HL-60/S4 treated with phorbol 12-myristate 13-acetate at 8.2 ng/mL for 4 days and 3 days (cell line): Measurements from ENCODE around the gene BST1.

Experiments
- in situ Hi-C: fragments of 300-500 bp; cut with MboI; formaldehyde crosslinking; loops from 2 replicates; pipeline ENCODE4 v1.15.0; 2022; ENCODE audit warnings: low sequenced_read_pairs

The BST1 gene

DNA sequence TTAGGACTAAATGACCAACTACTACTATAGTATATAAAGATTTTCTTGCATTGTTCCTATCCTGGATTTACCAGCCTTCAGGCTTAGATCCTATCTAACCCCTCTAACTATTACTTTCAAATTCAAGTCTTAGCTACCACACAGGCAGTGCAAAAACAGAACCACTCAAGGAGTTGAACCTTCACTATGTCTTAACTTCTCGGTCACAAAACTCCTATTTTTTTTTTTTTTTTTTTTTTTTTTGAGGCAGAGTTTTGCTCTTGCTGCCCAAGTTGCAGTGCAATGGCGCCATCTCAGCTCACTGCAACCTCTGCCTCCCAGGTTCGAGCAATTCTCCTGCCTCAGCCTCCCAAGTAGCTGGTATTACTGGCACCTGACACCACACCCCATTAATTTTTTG is 27.5 kb upstream of the BST1 start:
- in situ Hi-C loops: no loop called here

DNA sequence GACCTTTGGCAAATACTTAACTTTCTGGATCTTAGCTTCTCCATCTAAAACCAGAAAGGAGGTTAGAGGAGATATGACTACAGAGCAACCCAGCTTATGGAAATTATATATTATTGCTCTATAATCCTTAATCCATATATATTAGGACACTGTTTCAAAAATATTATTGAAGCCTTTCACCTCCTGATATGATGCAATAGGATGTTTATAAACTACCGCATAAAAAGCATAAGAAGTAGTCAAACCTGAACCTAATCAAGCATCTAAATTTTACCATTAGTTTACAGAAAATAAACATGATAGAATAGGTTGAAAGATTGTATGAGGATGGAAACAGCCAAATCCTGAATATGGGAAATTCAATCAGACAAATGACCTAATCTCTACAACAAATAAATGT is 26.8 kb upstream of the BST1 start:
- in situ Hi-C loops: no loop called here

DNA sequence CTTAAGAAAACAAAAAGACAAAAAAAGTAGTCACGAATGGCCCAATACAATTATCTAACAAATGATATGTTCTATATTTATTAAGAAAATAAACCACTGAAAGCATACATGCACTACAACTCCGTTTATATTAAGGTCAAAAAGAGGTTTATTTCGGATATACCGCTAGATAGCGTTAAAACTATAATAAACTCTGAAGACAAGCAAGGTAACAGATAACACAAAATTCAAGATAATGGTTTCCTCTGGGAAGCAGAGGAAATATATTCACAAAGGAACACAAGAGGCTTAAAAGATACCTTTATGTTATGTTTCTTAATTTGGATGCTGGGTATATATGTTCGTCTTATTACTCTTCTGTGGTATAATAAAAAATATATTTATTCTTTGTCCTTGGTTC is 26.0 kb upstream of the BST1 start:
- in situ Hi-C loops: no loop called here

DNA sequence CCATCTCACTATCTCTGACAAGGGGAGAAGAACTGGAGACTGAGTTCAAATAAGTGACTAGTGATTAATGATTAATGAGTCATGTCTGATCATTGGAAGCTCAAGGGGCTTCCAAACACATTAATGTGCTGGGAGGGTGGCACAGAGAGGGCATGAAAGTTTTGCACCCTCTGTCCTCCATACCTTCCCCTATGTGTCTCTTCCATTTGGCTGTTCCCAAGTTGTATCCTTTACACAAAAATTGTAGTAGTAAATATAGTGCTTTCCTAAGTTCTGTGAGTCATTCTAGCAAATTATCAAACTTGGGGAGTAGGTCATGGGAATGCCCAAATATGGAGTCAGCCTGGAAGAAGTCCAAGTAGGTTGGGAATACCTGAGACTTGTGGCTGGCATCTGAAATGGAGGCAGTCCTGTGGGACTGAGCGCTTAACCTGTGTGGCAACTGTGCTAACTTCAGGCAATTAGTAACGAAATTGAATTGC is 25.3 kb upstream of the BST1 start:
- in situ Hi-C loops: no loop called here

DNA sequence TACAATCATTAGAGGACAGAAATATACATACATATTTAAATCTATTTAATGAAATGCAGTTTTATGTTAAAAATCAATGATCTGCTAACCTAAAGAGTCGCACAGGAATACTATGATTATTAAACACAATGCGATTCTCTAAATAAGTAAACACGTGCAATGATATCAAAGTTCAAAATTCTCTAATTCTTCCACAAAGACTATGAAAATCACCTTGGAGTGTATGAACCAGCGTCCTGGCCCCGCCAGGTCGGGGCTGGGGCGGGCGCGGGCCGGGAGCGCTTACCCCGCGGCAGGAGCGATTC is 21.8 kb upstream of the BST1 start:
- in situ Hi-C loops: no loop called here

DNA sequence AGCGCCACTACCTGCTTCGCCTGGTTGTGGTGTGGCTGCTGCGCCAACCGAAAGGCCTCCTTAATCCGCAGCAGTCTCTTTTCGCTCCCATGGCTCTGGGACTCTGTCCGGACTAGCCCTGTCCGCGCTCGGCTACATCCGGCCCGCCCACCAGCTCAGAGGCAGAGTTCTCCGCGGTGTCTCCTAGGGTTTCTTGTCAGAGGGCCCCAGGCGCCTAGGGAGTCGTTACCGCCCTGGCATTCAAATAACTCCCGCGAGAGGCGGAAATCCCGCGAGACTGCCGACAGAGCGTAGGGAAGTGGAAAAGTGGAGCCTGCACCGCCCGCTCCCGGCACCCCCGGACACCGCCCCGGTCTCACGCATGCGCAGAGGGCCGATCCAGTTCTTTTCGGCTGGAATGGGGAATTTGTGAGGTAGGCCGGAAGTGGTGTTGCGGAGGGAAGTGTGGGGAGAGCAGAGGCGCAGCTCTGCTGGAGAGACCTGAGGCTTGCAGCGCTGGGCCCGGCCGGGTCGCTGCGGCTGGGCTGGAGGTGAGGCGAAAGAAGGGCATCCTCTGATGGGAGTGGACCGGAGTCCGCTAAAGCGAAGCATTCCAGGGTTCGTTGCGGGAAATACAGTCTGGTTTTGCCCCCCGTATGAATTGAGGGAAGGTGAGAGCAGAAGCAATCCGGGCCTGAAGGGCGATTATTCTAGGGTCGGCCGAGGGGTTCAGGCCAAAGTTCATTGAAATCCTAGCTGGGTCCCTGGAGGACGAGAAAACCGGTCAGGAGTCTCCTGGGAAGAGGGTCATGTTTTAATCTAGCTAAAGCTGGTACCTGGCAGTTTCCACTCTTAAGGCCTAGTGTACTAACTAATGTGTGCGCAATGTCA is 21.3 kb upstream of the BST1 start, which contains the start of gene FAM200B:
FAM200B (plus strand) TSS at position 456 of the 870 bp plus-strand sequence. CDS start 5,151 bp downstream, outside the sequence.
- in situ Hi-C loops: no loop called here

DNA sequence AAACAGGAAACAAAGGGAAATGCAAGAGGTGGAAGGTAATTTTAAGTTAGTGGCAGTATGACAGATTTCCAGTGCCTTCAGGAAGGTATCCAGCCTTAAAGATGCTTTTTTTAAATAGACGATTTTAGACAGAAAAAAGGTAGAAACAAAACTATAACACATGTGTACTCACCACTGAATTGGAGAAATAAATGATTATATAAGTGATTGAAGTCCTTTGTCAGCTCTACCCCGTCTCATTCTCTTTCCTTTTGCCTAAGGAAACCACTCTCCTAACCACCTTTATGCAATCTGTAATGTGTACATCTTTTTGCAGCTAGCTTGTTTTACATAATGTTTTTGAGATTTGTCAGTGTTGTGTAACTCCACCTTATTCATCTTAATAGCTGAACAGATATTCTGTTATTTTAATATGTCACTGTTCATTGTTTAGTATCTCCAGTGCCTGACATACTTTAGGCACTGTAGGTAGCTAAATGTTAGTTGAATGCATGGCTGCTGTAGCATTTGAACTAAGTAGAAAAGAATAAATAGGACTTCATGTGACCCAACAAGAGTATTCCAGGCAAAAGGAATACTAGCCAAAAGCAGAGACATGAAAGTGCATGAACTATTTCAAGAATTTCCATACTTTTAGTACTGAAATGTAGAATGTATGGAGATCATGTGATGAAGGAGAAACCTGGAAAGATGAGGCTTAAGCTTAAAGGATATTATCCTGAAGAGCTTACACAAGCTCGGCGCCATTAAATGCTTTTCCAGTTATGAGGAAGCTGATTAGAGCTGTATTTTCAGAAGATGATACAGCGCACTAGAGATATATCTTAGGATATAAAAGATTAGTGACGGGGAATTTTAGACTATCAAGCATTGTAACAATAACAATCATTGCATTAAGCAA is 20.4 kb upstream of the BST1 start:
- in situ Hi-C loops: no loop called here

DNA sequence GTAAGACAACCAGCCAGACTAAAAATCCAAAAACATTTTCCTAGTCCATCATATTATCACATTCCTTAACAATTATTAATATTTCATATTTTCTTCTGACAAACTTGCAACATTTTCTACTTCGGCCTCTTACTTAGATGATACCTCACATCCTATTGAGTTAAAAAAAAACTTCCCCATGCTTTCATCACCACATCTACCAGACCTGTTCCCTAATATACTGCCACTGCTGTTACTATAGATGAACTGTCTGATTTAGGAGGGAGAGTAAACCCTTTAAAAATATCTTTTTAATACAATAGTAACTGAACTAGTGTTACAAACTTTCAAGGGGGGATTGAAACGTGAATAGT is 19.7 kb upstream of the BST1 start:
- in situ Hi-C loops: no loop called here

DNA sequence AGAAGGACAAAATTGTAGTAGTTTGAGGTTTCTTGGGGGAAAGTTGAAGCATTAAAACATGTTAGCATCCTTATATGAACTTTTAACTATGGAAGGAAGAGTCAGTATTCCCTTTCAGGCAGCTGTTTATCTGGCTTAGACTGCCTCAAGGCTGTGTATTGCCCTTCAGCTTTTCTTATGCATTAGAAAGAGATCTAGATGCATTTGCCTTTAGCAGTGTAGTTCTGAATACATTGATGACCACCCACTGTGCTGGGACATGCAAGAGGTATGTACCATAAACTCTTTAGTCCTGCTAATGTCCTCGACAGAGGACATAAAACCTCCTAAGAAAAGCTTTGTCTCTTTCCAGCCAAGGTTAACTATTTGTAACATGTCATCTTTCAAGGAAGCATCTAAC is 18.4 kb upstream of the BST1 start:
- in situ Hi-C loops: no loop called here

DNA sequence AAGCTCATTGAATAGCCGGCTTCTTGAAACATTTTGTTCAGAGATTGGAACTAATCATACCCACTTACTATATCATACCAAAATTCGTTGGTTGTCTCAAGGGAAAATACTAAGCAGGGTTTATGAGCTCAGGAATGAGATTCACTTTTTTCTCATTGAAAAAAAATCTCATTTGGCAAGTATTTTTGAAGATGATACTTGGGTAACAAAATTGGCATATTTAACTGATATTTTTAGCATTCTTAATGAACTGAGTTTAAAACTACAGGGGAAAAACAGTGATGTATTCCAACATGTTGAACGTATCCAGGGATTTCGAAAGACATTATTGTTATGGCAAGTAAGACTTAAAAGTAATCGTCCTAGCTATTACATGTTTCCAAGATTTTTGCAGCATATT is 14.8 kb upstream of the BST1 start:
- in situ Hi-C loops: no loop called here

DNA sequence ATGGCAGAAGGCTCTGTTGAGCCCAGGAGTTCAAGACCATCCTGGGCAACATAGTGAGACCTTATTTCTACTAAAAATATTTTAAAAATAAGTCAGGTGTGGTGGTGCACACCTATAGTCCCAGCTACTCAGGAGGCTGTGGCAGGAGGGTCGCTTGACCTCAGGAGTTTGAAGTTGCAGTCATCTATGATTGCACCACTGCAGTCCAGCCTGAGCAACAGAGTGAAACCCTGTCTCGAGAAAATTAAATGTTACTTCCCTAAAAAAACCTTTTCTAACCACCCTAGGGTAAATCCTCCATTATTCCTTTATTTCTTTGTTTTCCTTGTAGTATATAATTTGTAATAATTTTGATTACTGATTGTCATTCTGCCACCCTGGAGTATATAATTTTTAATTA is 13.3 kb upstream of the BST1 start:
- in situ Hi-C loops: no loop called here

DNA sequence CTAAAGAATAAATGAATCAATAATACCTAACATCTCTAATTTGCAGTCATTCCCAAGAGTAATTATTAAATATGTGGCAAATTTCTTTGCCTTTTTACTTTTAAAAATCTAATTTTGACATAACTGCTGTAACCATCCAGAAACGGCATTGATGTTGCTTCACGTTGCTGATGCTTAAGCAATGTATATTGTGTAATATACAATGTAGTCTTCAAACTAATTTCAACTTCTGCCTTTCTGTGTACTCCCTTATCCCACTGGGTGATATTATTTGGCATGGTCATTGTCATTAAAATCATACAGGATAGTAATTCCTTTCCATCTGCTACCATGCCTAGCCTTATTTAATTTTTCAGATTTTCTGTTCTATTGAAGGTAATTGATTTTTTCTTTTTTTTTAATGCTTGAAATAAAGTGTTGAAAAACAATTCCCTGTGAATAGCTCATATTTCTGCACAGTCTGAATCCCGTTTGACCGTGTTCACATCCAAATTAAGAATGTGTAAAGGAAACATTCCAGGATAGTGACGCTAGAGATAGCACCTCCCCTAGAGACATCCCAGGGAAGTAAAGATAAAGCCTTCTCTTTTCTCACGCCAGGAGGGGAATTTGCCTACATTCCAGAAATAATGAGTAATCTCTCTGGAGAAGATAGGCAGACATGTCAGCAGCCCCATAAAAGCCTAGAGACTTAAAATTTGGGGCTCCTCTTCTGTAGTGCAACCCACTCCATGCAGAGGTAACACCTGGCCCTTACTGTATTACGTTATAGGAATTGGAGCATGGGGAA is 12.7 kb upstream of the BST1 start:
- in situ Hi-C loops: no loop called here

DNA sequence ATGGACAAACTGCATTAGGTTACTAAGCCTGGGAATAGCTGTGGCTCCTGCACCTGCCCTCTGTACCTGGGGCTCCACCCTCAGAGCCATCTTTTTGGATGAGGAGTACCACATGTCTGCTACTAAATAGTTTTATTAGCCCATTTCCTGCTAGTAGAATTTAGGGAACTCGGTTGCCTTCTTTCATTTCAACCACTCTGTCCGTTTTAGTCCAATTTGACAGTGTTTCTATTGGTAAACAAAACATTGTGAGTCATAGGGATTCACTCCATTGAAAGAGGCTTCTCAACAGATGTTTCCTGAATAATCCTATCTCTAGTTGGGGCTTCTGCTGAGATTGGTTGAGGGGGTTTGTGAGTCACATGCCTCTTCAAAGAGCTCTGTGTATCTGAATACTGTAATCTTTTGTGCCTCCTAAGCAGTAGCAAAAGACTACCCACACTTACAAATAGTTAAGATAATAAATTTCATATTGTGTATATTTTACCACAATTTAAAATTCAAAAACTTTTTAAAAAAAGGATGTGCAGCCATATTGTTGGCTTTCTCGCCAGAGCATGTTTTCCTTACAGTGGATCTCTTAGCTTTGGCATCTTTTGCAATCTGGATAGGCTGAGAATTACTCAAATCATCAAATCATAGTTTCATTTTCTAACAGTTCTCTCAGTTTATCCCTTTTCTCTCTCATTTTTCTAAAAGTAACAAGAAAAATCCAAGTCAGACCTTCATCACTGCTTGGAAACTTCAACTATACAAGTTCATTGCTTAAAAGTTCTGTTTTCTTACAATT is 11.3 kb upstream of the BST1 start:
- in situ Hi-C loops: no loop called here

DNA sequence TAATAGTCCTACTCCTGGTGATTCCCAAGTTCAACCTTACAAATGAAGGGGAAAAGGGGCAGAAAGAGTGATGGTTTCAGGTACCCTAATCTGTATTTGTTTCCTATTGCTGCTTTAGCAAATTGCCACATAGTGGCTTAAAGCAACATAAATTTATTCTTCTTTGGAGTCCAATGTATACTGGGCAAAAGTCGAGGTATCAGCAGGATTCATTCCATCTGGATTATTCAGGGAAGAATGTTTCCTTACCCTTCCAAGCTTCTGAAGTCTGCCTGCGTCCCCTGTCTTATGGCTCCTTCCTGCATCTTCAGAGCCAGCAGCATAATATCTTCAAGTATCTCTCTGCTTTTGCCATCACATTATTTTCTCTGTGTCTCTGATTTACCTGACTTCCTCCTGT is 10.3 kb upstream of the BST1 start:
- in situ Hi-C loops: no loop called here

DNA sequence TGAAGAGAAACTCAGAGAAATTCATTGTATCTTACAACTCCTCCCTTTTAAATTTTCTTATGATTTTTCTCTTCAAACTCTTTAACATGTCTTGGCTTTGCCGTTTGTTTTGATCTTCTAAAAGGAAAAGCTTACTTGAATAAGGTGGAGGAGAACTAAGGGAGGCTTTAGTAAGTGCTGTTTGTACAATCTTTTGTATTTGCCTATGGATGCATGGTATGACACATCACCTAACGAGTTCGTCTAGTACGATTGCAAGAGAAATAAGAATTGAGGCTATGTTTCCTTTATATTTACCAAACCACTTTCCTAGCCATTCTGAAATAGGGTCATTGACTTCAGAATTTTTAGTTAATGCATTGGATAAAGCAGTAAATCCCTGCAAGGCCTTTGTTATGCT is 8.4 kb upstream of the BST1 start:
- in situ Hi-C loops: no loop called here

DNA sequence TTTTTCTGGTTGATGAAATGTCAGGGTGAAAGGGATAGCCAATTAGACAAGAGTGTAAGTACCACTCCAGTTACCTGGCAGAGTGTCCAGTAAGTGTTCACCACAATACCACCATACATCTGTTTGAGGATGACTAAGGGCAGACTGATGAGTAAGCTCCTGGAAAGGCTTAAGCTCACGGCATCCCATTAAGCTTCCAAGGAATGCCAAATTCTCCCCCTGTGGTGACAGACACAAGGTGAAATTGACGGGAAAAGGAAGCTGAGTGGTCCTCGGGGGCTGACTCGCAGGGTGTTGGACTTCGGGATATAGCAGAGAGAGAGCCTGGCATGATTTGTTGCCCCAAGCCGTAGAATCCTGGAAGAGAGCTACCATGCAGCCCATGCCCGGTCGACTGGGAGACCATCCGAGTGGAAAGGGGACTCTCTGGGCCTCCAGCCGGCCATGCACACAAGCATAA is 7.6 kb upstream of the BST1 start:
- in situ Hi-C loops: no loop called here

DNA sequence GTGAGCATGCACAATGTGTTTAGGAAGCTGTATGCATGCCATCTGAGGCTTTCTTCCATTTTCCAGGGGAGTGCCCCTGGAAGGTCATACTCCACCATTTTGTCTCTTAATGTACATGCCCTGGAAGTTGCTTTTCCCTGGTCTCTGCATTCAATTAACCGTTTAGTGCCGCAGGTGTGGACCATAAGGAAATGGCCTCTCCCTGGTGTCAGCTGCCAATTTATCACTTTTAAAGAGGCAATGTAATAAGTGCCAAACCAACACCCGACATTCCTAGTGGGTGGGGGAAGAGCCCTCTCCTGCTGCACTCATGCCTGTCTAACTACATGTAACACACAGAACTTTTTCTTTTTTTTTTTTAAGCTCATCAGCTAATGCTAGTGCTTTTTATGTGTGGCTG is 7.1 kb upstream of the BST1 start:
- in situ Hi-C loops: no loop called here

DNA sequence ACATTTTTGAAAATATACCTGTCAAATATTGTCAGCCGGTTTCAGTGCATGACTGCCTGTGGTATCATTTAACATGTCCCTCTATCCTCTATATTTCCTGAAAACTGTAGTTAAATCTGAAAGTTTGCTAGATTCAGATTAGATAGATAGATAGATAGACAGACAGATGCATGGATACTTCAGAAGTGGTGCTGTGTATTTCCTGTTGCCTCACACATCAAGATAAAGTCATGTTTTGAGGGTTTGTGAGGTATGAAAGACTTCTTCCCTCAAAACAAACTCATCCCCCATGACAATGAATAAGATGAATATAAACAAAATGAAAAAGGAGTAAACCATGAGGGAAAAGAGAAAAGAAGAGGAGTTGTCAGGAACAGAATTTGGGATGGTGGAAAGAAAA is 6.0 kb upstream of the BST1 start:
- in situ Hi-C loops: no loop called here

DNA sequence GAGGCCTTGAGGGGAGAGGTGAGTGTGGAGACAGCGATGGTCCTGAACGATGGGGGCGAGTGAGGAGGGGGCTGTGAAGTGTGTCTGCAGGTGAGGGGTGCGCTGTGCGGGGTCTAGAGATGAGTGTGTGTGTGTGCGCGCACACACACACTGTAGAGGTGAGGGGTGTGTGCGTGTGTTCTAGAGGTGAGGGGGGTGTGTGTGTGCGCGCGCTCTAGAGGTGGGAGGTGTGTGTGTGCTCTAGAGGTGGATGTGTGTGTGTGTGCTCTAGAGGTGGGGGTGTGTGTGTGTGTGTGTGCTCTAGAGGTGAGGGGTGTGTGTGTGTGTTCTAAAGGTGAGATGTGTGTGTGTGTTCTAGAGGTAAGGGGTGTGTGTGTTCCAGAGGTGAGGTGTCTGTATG is 574 bp downstream of the BST1 start:
- in situ Hi-C loops: no loop called here

DNA sequence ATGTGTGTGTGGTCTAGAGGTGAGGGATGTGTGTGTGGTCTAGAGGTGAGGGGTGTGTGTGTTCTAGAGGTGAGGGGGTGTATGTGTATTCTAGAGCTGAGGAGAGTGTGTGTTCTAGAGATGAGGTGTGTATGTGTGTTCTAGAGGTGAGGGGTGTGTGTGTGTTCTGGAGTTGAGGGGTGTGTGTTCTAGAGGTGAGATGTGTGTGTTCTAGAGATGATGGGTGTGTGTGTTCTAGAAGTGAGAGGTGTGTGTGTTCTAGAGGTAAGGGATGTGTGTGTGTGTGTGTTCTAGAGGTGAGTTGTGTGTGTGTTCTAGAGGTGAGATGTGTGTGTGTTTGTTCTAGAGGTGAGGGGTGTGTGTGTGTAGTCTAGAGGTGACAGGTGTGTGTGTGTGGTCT is 1.3 kb downstream of the BST1 start:
- in situ Hi-C loops: no loop called here
